ENCODE data around the gene SGSH. TPM values are rescaled to one million over a fixed set of nuclear protein-coding genes. Genes with fewer than 3 reads are reported as not detected.

The SGSH gene
- total RNA-seq, 2 donors from 2014 or later: 22.2 to 51.8 TPM

GRCh38 chr17:80182845-80183223 lies 37.3 kb downstream of the SGSH start:
- no peaks in the 10 kb centered on the region for H3K27me3 ChIP-seq (replicated peaks; ENCODE audit: insufficient read depth)
- H3K4me1 ChIP-seq (ENCODE audit: control insufficient read depth in 1 of 2, low read depth in 2 of 2): peaks cover 0 to 1% of the 10 kb centered on the region in 2 donors
- ATAC-seq (ENCODE audit: insufficient number of reproducible peaks, low FRiP score, low read depth) (no peak), DNase-seq (ENCODE audit: low spot score) (no peak)
- TF ChIP-seq CTCF (IDR thresholded peaks at IDR 0.05): no peak
- H3K36me3 ChIP-seq: no peaks in the 10 kb centered on the region
- no peak overlapping the region for H3K27ac ChIP-seq
- H3K9me3 ChIP-seq: no peaks in the 10 kb centered on the region
- H3K4me3 ChIP-seq: no peak overlapping the region

GRCh38 chr17:80182118-80182844 lies 37.9 kb downstream of the SGSH start:
- no peak for TF ChIP-seq CTCF (IDR thresholded peaks at IDR 0.05)
- Histone ChIP-seq H3K4me1 (ENCODE audit: control insufficient read depth in 1 of 2, low read depth in 2 of 2) (no peaks in the 10 kb centered on the region), H3K27me3 (replicated peaks; ENCODE audit: insufficient read depth) (no peaks in the 10 kb centered on the region), H3K4me3 (no peak overlapping the region), H3K9me3 (no peaks in the 10 kb centered on the region), H3K27ac (no peak overlapping the region), H3K36me3 (no peaks in the 10 kb centered on the region)
- ATAC-seq (ENCODE audit: insufficient number of reproducible peaks, low FRiP score, low read depth) (no peak), DNase-seq (ENCODE audit: low spot score) (no peak)

- no peaks in the 10 kb centered on the region for H3K27me3 ChIP-seq (replicated peaks; ENCODE audit: insufficient read depth)
- no peaks in the 10 kb centered on the region for H3K4me1 ChIP-seq (ENCODE audit: control insufficient read depth in 1 of 2, low read depth in 2 of 2)
- TF ChIP-seq CTCF (IDR thresholded peaks at IDR 0.05): no peak
- no peak for ATAC-seq (ENCODE audit: insufficient number of reproducible peaks, low FRiP score, low read depth)
- no peak for DNase-seq (ENCODE audit: low spot score)
- no peaks in the 10 kb centered on the region for H3K9me3 ChIP-seq
- no peak overlapping the region for H3K4me3 ChIP-seq
- no peaks in the 10 kb centered on the region for H3K36me3 ChIP-seq
- H3K27ac ChIP-seq: no peak overlapping the region
Observed at GRCh38 chr17:80181431-80181830, 38.7 kb downstream of the SGSH start.

- Histone ChIP-seq H3K36me3 (no peaks in the 10 kb centered on the region), H3K4me1 (ENCODE audit: control insufficient read depth in 1 of 2, low read depth in 2 of 2) (no peaks in the 10 kb centered on the region), H3K9me3 (no peaks in the 10 kb centered on the region), H3K27ac (no peak overlapping the region), H3K27me3 (replicated peaks; ENCODE audit: insufficient read depth) (no peaks in the 10 kb centered on the region), H3K4me3 (no peak overlapping the region)
- no peak for DNase-seq (ENCODE audit: low spot score)
- no peak for ATAC-seq (ENCODE audit: insufficient number of reproducible peaks, low FRiP score, low read depth)
- no peak for TF ChIP-seq CTCF (IDR thresholded peaks at IDR 0.05)
Observed at GRCh38 chr17:80180192-80180591, 39.9 kb downstream of the SGSH start.

GRCh38 chr17:80177986-80178595 lies 42.0 kb downstream of the SGSH start:
- ATAC-seq (ENCODE audit: insufficient number of reproducible peaks, low FRiP score, low read depth): no peak
- no peak for TF ChIP-seq CTCF (IDR thresholded peaks at IDR 0.05)
- Histone ChIP-seq H3K27me3 (replicated peaks; ENCODE audit: insufficient read depth) (no peaks in the 10 kb centered on the region), H3K36me3 (no peaks in the 10 kb centered on the region), H3K4me3 (no peak overlapping the region), H3K9me3 (no peaks in the 10 kb centered on the region), H3K4me1 (ENCODE audit: control insufficient read depth in 1 of 2, low read depth in 2 of 2) (no peaks in the 10 kb centered on the region), H3K27ac (no peak overlapping the region)
- DNase-seq (ENCODE audit: low spot score): no peak
